Measurements from ENCODE around the gene CCDC12.

- TF ChIP-seq POLR2A (IDR thresholded peaks at IDR 0.05; ENCODE audit: low read depth, low read length) (no peak), TAF1 (IDR thresholded peaks at IDR 0.05; ENCODE audit: borderline replicate concordance, low read depth, low read length) (no peak)
Observed at GRCh38 chr3:46962427-46962826, 14.1 kb downstream of the CCDC12 start.

Measured in GM12892 (cell line).